ENCODE measurements around the gene LAMB2. TPM values are rescaled to one million over a fixed set of nuclear protein-coding genes. Genes with fewer than 3 reads are reported as not detected.

Gene LAMB2
- total RNA-seq, 1 donor from 2014 or later = not detected

GRCh38 chr3:49122022-49122421 lies 10.8 kb downstream of the LAMB2 start:
- intact Hi-C loops (cut with micrococcal nuclease) = no loop called here

- intact Hi-C loops (cut with micrococcal nuclease) = loop anchor here (2.0 kb wide), 2 partner anchors 16 to 50 kb away; partner anchors contain the start of genes KLHDC8B and QARS1
These were observed 11.6 kb downstream of the LAMB2 start for GRCh38 chr3:49121132-49121736.

- intact Hi-C loops (cut with micrococcal nuclease) = loop anchor here (1.0 to 2.0 kb wide), 4 partner anchors 16 to 99 kb away; partner anchors contain the start of genes KLHDC8B, QARS1 and QRICH1
These were observed 12.3 kb downstream of the LAMB2 start, which contains the start of gene USP19 for GRCh38 chr3:49120438-49121131. Gene USP19, minus strand, starts transcription at chr3:49120823. Its CDS starts 1,678 bp downstream, at chr3:49119145.

GRCh38 chr3:49120096-49120437 lies 12.8 kb downstream of the LAMB2 start:
- intact Hi-C loops (cut with micrococcal nuclease) = loop anchor here (1.0 to 2.0 kb wide), 4 partner anchors 15 to 99 kb away; partner anchors contain the start of genes KLHDC8B, QARS1 and QRICH1

GRCh38 chr3:49119439-49119838 lies 13.4 kb downstream of the LAMB2 start:
- intact Hi-C loops (cut with micrococcal nuclease) = no loop called here

GRCh38 chr3:49119036-49119435 lies 13.8 kb downstream of the LAMB2 start:
- intact Hi-C loops (cut with micrococcal nuclease) = no loop called here

GRCh38 chr3:49112262-49112661 lies 20.6 kb downstream of the LAMB2 start:
- intact Hi-C loops (cut with micrococcal nuclease) = no loop called here

GRCh38 chr3:49111347-49111746 lies 21.5 kb downstream of the LAMB2 start:
- intact Hi-C loops (cut with micrococcal nuclease) = no loop called here

- intact Hi-C loops (cut with micrococcal nuclease) = no loop called here
These were observed 22.1 kb downstream of the LAMB2 start for GRCh38 chr3:49110780-49111179.

GRCh38 chr3:49108346-49108745 lies 24.5 kb downstream of the LAMB2 start:
- intact Hi-C loops (cut with micrococcal nuclease) = no loop called here

- intact Hi-C loops (cut with micrococcal nuclease) = loop anchor here (1.0 to 2.0 kb wide), 3 partner anchors 10 to 76 kb away; partner anchors contain the start of genes IMPDH2, QRICH1 and USP19
These were observed 28.2 kb downstream of the LAMB2 start, which contains the start of gene QARS1 for GRCh38 chr3:49104427-49105291. Gene QARS1, minus strand, starts transcription at chr3:49104757. Its CDS starts 24 bp downstream, at chr3:49104733.

GRCh38 chr3:49104052-49104426 lies 28.8 kb downstream of the LAMB2 start:
- intact Hi-C loops (cut with micrococcal nuclease) = loop anchor here (1.0 to 2.0 kb wide), 3 partner anchors 10 to 75 kb away; partner anchors contain the start of genes IMPDH2, QRICH1 and USP19

GRCh38 chr3:49100046-49100615 lies 32.7 kb downstream of the LAMB2 start:
- intact Hi-C loops (cut with micrococcal nuclease) = no loop called here

- intact Hi-C loops (cut with micrococcal nuclease) = loop anchor here (10.0 kb wide), 3 partner anchors 246 to 1934 kb away; partner anchors contain the start of genes SETD2 and USP4
These were observed 33.8 kb downstream of the LAMB2 start for GRCh38 chr3:49098910-49099630.

- intact Hi-C loops (cut with micrococcal nuclease) = loop anchor here (10.0 kb wide), 3 partner anchors 246 to 1934 kb away; partner anchors contain the start of genes SETD2 and USP4
These were observed 34.4 kb downstream of the LAMB2 start for GRCh38 chr3:49098429-49098828.

- intact Hi-C loops (cut with micrococcal nuclease) = loop anchor here (1.0 to 10.0 kb wide), 14 partner anchors 10 to 1929 kb away; partner anchors contain the start of genes ARIH2, DAG1, IMPDH2 and IP6K2
These were observed 38.7 kb downstream of the LAMB2 start, which contains the start of gene QRICH1 for GRCh38 chr3:49093853-49094767. Gene QRICH1, minus strand, starts transcription at chr3:49094071. Its CDS starts 17,054 bp downstream, at chr3:49077017.

- intact Hi-C loops (cut with micrococcal nuclease) = loop anchor here (2.0 to 10.0 kb wide), 7 partner anchors 64 to 1928 kb away; partner anchors contain the start of genes ARIH2, IMPDH2, IP6K2 and SETD2
These were observed 39.7 kb downstream of the LAMB2 start for GRCh38 chr3:49092938-49093852.

- intact Hi-C loops (cut with micrococcal nuclease) = no loop called here
These were observed 51.4 kb downstream of the LAMB2 start for GRCh38 chr3:49081429-49081828.

All from T-helper 2 cell treated with Interferon-gamma antibody and Interleukin-4, amounts not matched to agents 100 ng/mL and 5 ng/mL, for 36 hours (primary cell).